GM18951 (cell line): ENCODE data around the gene ZBTB8A.

Experiments used
- POLR2A ChIP-seq: IDR thresholded peaks from 4 replicates; pipeline ENCODE4 v1.6.1; 2011; ENCODE audit warnings: mild to moderate bottlenecking; ENCODE audit not compliant: insufficient read length, insufficient read depth; ENCODE audit errors: extremely low read depth
- in situ Hi-C: fragments of 300-500 bp; cut with MboI; formaldehyde crosslinking; loops from one replicate; pipeline ENCODE4 v1.12.0; 2022; ENCODE audit warnings: low sequenced_read_pairs, mixed read lengths, inconsistent platforms; ENCODE audit not compliant: unreplicated experiment

ZBTB8A gene

GRCh38 chr1:32538887-32539583 lies at the start of gene ZBTB8A:
Gene ZBTB8A (plus strand): TSS chr1:32539427. CDS start chr1:32592932, 53,505 bp downstream.
- in situ Hi-C loops: no loop called here
- TF ChIP-seq POLR2A: no peak

GRCh38 chr1:32489774-32490454 lies 49.3 kb upstream of the ZBTB8A start:
- in situ Hi-C loops: no loop called here

GRCh38 chr1:32491386-32491785 lies 47.8 kb upstream of the ZBTB8A start:
- TF ChIP-seq POLR2A: no peak
- in situ Hi-C loops: no loop called here

More at GRCh38 chr1:32489774-32490454, 49.3 kb upstream of the ZBTB8A start:
- no peak for TF ChIP-seq POLR2A

- no peak for TF ChIP-seq POLR2A
- in situ Hi-C loops: no loop called here
Measured at GRCh38 chr1:32494196-32494595, 45.0 kb upstream of the ZBTB8A start.

- TF ChIP-seq POLR2A: no peak
- in situ Hi-C loops: no loop called here
Measured at GRCh38 chr1:32494711-32495337, 44.4 kb upstream of the ZBTB8A start.

- TF ChIP-seq POLR2A: no peak
- in situ Hi-C loops: no loop called here
Measured at GRCh38 chr1:32496127-32496526, 43.1 kb upstream of the ZBTB8A start.

GRCh38 chr1:32498751-32499150 lies 40.5 kb upstream of the ZBTB8A start:
- in situ Hi-C loops: no loop called here
- no peak for TF ChIP-seq POLR2A

- in situ Hi-C loops: loop anchor here (25.0 kb wide), 1 partner anchor 287 kb away; no protein-coding TSS in a partner anchor
- TF ChIP-seq POLR2A: peak; percentile 46
Measured at GRCh38 chr1:32500387-32501209, 38.6 kb upstream of the ZBTB8A start.

- in situ Hi-C loops: loop anchor here (25.0 kb wide), 1 partner anchor 285 kb away; no protein-coding TSS in a partner anchor
- TF ChIP-seq POLR2A: no peak
Measured at GRCh38 chr1:32501865-32502264, 37.4 kb upstream of the ZBTB8A start.

GRCh38 chr1:32503153-32503552 lies 36.1 kb upstream of the ZBTB8A start:
- TF ChIP-seq POLR2A: no peak
- in situ Hi-C loops: loop anchor here (25.0 kb wide), 1 partner anchor 284 kb away; no protein-coding TSS in a partner anchor

- TF ChIP-seq POLR2A: no peak
- in situ Hi-C loops: loop anchor here (25.0 kb wide), 1 partner anchor 280 kb away; no protein-coding TSS in a partner anchor
Measured at GRCh38 chr1:32507021-32507420, 32.2 kb upstream of the ZBTB8A start.

GRCh38 chr1:32508761-32509160 lies 30.5 kb upstream of the ZBTB8A start:
- in situ Hi-C loops: loop anchor here (25.0 kb wide), 1 partner anchor 279 kb away; no protein-coding TSS in a partner anchor
- TF ChIP-seq POLR2A: no peak
